HUES64 (cell line): Measurements from ENCODE around the gene SPINK8.
"Not testable (repeated sequence)": the region's sequence is repeated elsewhere in the genome, so short reads cannot be mapped to it uniquely, and the experiment has no call there.

Experiments used
- H3K27ac ChIP-seq: 2 replicates; pipeline ENCODE4 v1.7.0; 2013; ENCODE audit warnings: low read depth, low read length, inconsistent platforms
- H3K27me3 ChIP-seq: 2 replicates; pipeline ENCODE4 v1.6.1; 2013; ENCODE audit warnings: mild to moderate bottlenecking, low read length; ENCODE audit not compliant: insufficient read depth
- H3K36me3 ChIP-seq: 2 replicates; pipeline ENCODE4 v1.6.1; 2013; ENCODE audit warnings: mild to moderate bottlenecking, low read length; ENCODE audit not compliant: insufficient read depth
- H3K4me1 ChIP-seq: 2 replicates; pipeline ENCODE4 v1.6.1; 2013; ENCODE audit warnings: mild to moderate bottlenecking, low read length, moderate library complexity; ENCODE audit not compliant: insufficient read depth
- H3K4me3 ChIP-seq: 2 replicates; pipeline ENCODE4 v1.5.1; 2013; ENCODE audit warnings: mild to moderate bottlenecking, low read length, moderate library complexity
- H3K9ac ChIP-seq: 2 replicates; pipeline ENCODE4 v1.6.1; 2013; ENCODE audit warnings: mild to moderate bottlenecking, low read depth, low read length
- H3K9me3 ChIP-seq: 2 replicates; pipeline ENCODE4 v1.6.1; 2013; ENCODE audit warnings: low read depth, low read length; ENCODE audit not compliant: insufficient read depth
- WGBS: fragments of 150-250, 120-280 bp; methylation state at CpG from one replicate; pipeline ENCODE4 v1.1.7; 2013; ENCODE audit warnings: missing lambda C conversion rate; 5-methylcytosine and 5-hydroxymethylcytosine counted together

SPINK8 gene

DNA sequence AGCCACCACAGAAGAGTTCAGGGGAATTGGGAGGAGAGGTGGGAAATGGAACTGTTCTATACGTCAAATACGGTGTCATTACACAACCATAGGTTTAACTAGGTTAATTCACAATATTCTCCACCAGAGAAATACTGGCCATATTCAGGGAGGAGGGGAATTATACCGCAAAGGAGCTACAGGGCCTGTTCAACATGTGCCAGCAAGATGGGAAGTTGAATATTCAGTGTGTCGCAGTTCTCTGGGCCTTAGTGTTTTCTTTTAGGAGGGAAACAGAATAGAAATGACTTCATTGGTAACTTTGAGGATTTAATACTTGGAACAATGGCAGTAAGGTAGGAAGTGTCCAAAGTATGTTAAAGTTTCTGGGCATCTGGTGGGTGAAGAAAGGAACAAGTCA is 20.5 kb upstream of the SPINK8 start:
- 93% methylated on average over 2 of the region's 4 CpGs for WGBS
- Histone ChIP-seq H3K9me3 (no peaks in the 10 kb centered on the region; the same call in 1 of the 2 replicates), H3K4me1 (no peaks in the 10 kb centered on the region), H3K4me3 (no peak overlapping the region), H3K9ac (no peak overlapping the region), H3K36me3 (no peaks in the 10 kb centered on the region), H3K27me3 (peaks cover 2% of the 10 kb centered on the region; the same call in 1 of the 2 replicates), H3K27ac (no peak overlapping the region)

DNA sequence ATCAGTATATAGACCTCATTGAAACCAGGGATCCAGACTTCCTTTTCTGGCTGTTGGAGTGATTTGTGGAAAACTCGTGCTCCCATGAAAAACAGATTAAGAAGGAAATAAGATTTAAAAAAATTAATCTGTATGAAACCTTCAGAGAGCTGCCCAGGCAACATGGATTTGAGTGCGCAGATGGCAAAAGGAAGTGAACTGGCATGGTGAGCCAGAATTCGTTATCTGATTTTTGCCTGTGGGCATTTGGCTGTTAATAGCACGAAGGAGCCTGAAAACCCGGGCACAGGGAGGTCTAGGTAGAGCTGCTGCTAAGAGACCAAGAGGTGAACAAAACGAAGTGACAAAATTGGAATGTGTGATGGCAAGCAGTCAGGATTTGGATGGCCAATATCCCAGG is 19.1 kb upstream of the SPINK8 start:
- no peak overlapping the region for H3K4me3 ChIP-seq
- no peak overlapping the region for H3K9ac ChIP-seq
- 82% methylated on average over 6 of the region's 6 CpGs for WGBS
- H3K4me1 ChIP-seq, result no peaks in the 10 kb centered on the region
- H3K9me3 ChIP-seq, result no peaks in the 10 kb centered on the region
- H3K27ac ChIP-seq, result no peak overlapping the region
- H3K27me3 ChIP-seq, result peaks cover 2% of the 10 kb centered on the region; the same call in 1 of the 2 replicates
- H3K36me3 ChIP-seq, result no peaks in the 10 kb centered on the region

GRCh38 chr3:48347500-48347899 is 14.0 kb upstream of the SPINK8 start:
- Histone ChIP-seq H3K4me1 (no peaks in the 10 kb centered on the region), H3K9ac (no peak overlapping the region), H3K4me3 (no peak overlapping the region), H3K27me3 (peaks cover 3% of the 10 kb centered on the region), H3K36me3 (no peaks in the 10 kb centered on the region), H3K9me3 (no peaks in the 10 kb centered on the region), H3K27ac (no peak overlapping the region)
- WGBS, result 91% methylated on average over 3 of the region's 3 CpGs

GRCh38 chr3:48345946-48346572 is 12.6 kb upstream of the SPINK8 start:
- 86% methylated on average over 2 of the region's 2 CpGs for WGBS
- Histone ChIP-seq H3K4me3 (no peak overlapping the region), H3K9ac (no peak overlapping the region), H3K27me3 (peaks cover 3% of the 10 kb centered on the region; the same call in 1 of the 2 replicates), H3K9me3 (no peaks in the 10 kb centered on the region), H3K27ac (no peak overlapping the region), H3K36me3 (no peaks in the 10 kb centered on the region), H3K4me1 (no peaks in the 10 kb centered on the region)

GRCh38 chr3:48344867-48345507 is 11.5 kb upstream of the SPINK8 start:
- WGBS, result 86% methylated on average over 1 of the region's 1 CpG
- no peak overlapping the region for H3K4me3 ChIP-seq
- no peaks in the 10 kb centered on the region for H3K36me3 ChIP-seq
- H3K27ac ChIP-seq, result no peak overlapping the region
- H3K27me3 ChIP-seq, result peaks cover 2% of the 10 kb centered on the region; the same call in 1 of the 2 replicates
- no peaks in the 10 kb centered on the region for H3K4me1 ChIP-seq
- H3K9me3 ChIP-seq, result no peaks in the 10 kb centered on the region
- no peak overlapping the region for H3K9ac ChIP-seq

DNA sequence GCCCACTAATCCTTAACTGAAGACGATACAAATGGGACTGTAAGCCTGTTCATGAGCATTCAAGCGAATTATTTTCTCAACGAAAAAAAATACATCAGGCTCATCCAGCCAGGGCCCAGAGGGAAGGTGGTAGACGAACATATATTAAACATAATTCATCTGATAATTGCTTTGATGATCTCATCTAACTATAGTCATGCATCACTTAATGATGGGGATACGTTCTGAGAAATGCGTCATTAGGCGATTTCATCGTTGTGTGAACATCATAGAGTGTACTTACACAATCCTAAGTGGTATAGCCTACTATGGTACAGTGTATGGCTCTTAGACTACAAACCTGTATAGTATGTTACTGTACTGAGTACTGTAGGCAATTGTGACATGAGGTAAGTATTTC is 10.0 kb upstream of the SPINK8 start:
- Histone ChIP-seq H3K9ac (no peak overlapping the region), H3K9me3 (no peaks in the 10 kb centered on the region), H3K4me1 (no peaks in the 10 kb centered on the region), H3K27me3 (peaks cover 2% of the 10 kb centered on the region; the same call in 1 of the 2 replicates), H3K36me3 (no peaks in the 10 kb centered on the region), H3K4me3 (no peak overlapping the region), H3K27ac (no peak overlapping the region)
- WGBS, result 93% methylated on average over 7 of the region's 8 CpGs

GRCh38 chr3:48338635-48339034 is 5.2 kb upstream of the SPINK8 start:
- H3K27ac ChIP-seq, result no peak overlapping the region
- H3K9me3 ChIP-seq, result no peaks in the 10 kb centered on the region
- 92% methylated on average over 4 of the region's 4 CpGs for WGBS
- no peaks in the 10 kb centered on the region for H3K4me1 ChIP-seq
- H3K36me3 ChIP-seq, result no peaks in the 10 kb centered on the region
- H3K27me3 ChIP-seq, result no peaks in the 10 kb centered on the region
- H3K9ac ChIP-seq, result no peak overlapping the region
- H3K4me3 ChIP-seq, result no peak overlapping the region

DNA sequence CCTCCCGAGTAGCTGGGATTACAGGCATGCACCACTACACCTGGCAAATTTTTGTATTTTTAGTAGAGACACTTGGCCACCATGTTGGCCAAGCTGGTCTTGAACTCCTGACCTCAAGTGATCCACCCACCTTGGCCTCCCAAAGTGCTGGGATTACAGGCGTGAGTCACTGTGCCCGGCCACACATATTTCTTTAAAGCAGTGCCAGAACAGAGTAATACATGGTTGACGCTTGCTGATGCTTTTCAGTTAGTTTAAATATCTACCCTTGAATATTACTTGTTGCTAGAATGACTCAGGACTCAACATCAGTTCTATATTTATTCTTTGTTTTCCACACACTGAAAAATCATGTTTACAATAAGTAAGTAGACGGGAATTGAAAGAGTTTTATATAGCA is 4.1 kb upstream of the SPINK8 start:
- not testable (repeated sequence) for H3K27me3 ChIP-seq, H3K36me3 ChIP-seq, H3K27ac ChIP-seq, H3K9me3 ChIP-seq, H3K4me1 ChIP-seq, H3K9ac ChIP-seq, H3K4me3 ChIP-seq
- 97% methylated on average over 4 of the region's 5 CpGs for WGBS

GRCh38 chr3:48335286-48335685 is 1.8 kb upstream of the SPINK8 start:
- H3K4me3 ChIP-seq, H3K9me3 ChIP-seq, H3K9ac ChIP-seq, H3K27me3 ChIP-seq, H3K27ac ChIP-seq, H3K36me3 ChIP-seq, H3K4me1 ChIP-seq: not testable (repeated sequence)
- 91% methylated on average over 9 of the region's 9 CpGs for WGBS

DNA sequence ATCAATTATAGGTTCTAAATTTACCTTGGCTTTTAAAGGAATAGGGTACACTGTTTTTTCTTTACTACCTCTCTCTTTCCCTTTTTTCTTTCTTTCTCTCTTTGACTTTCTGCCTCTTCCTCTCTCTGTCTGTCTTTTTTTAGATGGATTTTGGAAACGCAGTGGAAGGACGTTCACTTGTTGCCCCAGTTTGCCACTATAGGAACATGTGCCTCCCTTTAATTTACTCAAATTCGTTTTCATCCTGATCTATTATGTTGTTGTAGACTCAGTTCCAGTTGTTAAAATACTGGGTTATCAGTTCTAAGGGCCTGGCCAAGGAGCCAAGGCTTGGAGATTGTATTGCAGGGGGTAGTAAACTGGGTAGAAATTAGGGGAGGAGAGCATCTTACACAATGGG is 1.1 kb upstream of the SPINK8 start:
- WGBS, result 100% methylated on average over 3 of the region's 3 CpGs
- no peaks in the 10 kb centered on the region; the same call in 1 of the 2 replicates for H3K4me1 ChIP-seq
- no peak overlapping the region for H3K9ac ChIP-seq

DNA sequence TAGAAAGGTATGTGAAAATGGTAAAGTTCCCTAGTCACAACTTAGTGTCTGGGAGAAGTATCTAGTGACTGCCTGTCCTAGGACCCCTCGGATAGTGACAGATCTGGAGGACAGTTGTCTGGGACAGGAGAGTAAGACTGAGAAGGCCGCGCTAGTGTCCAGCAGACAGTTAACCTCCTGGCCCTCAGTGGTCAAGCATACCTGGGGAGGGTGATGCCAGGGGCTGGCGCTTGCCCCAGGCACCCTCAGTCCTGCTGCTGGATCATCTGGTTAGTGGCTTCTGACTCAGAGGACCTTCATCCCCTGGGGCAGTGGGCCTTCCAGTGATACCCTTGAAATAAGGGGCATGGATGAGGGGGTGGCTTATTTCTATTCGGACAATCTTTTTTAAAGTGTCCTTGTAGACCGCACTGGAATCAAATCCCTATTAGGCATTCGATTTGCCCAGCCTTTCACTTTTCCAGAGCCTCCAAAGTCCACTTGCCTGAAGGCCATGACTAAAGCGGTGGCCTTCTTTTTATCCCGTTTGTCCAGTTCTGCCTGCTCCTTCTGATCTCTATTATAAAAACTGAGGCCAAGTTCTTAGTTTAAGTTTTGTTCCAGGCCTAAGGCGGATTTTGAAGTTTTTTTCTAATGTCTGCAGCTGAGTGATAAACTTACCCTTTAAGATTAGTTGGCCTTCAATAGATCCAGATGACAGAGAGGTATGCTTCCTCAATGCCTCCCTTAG is 1.6 kb downstream of the SPINK8 start:
- H3K9ac ChIP-seq, H3K4me1 ChIP-seq, H3K27me3 ChIP-seq, H3K4me3 ChIP-seq, H3K36me3 ChIP-seq, H3K27ac ChIP-seq, H3K9me3 ChIP-seq: not testable (repeated sequence)
- WGBS, result 96% methylated on average over 10 of the region's 10 CpGs

More for the DNA sequence above, 1.1 kb upstream of the SPINK8 start:
- Histone ChIP-seq H3K9me3 (no peaks in the 10 kb centered on the region), H3K4me3 (no peak overlapping the region), H3K36me3 (no peaks in the 10 kb centered on the region), H3K27me3 (no peaks in the 10 kb centered on the region), H3K27ac (no peak overlapping the region)
